ENCODE results near the gene EFHC2.

EFHC2 gene

DNA sequence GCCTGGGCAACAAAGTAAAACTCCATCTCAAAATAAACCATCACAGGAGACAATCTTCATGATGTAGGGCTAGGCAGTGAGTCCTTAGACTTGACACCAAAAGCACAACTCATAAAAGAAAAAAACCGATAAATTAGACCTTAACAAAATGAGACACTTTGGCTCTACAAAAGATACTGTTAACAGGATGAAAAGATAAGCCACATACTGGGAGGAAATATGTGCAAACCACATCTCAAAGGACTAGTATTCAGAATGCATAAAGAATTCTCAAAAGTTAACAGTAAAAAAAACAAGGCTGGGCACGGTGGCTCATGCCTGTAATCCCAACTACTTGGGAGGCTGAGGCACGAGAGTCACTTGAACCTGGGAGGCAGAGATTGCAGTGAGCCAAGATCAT is 13.2 kb downstream of the EFHC2 start:
- TF ChIP-seq POLR2A (IDR thresholded peaks at IDR 0.05; ENCODE audit: low read depth, low read length) (no peak), TAF1 (IDR thresholded peaks at IDR 0.05; ENCODE audit: borderline replicate concordance, low read depth, low read length) (no peak), POLR2AphosphoS5 (IDR thresholded peaks at IDR 0.05; ENCODE audit: low read depth, low read length) (no peak)
- FAIRE-seq (no peak), DNase-seq (ENCODE audit: insufficient read length) (no peak)

DNA sequence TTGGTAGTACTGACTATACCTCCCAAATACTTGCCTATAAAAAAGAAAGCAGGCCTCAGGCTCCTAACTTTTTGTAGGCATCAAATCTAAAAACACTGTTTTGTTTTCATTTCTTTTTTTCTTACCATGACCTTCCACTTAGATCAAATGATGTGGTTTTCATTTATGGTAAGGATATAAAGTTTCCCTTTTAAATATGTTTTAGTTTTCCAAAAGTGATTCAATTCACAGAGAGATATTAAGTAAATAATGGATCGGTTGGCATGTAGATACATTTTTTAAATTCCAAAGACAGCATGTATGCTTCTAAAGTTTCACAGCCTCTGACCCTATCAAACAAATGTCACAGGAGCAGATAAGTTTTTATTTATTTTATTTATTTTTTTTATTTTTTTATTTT is 23.9 kb downstream of the EFHC2 start:
- FAIRE-seq (no peak), DNase-seq (ENCODE audit: insufficient read length) (no peak)
- TF ChIP-seq TAF1 (IDR thresholded peaks at IDR 0.05; ENCODE audit: borderline replicate concordance, low read depth, low read length) (no peak), POLR2AphosphoS5 (IDR thresholded peaks at IDR 0.05; ENCODE audit: low read depth, low read length) (no peak), POLR2A (IDR thresholded peaks at IDR 0.05; ENCODE audit: low read depth, low read length) (no peak)

DNA sequence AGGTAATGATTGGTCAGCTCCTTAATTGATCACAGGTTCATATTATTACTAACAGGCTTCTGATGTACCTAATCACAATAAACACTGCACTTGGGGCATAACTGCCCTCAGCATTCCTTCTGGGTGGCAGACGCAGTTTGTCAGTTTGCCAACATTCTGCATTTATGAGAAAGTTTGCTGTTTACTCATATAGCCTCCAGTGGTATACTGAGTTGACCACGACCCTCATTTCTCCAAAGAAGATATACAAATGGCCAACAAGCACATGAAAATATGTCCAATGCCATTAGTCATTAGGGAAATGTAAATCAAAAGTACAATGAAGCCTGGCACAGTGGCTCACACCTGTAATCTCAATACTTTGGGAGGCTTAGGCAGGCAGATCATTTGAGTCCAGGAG is 26.3 kb downstream of the EFHC2 start:
- TF ChIP-seq POLR2A (IDR thresholded peaks at IDR 0.05; ENCODE audit: low read depth, low read length) (no peak), POLR2AphosphoS5 (IDR thresholded peaks at IDR 0.05; ENCODE audit: low read depth, low read length) (no peak), TAF1 (IDR thresholded peaks at IDR 0.05; ENCODE audit: borderline replicate concordance, low read depth, low read length) (no peak)
- DNase-seq (ENCODE audit: insufficient read length) (no peak), FAIRE-seq (no peak)

DNA sequence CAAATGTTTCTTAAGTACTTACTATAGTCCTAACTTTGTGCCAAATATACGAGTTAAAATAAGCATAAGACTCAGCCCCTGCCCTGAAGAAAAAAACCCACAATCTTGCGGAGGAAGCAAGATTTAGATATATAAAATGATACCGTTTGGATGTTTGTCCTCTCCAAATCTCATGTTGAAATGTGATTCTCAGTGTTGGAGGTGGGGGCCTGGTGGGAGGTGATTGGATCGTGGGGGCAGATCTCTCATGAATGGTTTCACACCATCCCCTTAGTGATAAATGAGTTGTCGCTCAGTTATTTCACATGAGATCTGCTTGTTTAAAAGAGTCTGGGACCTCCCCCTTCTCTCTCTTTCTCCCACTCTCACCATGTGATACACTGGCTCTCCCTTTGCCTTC is 28.7 kb downstream of the EFHC2 start:
- no peak for DNase-seq (ENCODE audit: insufficient read length)
- TF ChIP-seq POLR2A (IDR thresholded peaks at IDR 0.05; ENCODE audit: low read depth, low read length), result no peak
- no peak for TF ChIP-seq TAF1 (IDR thresholded peaks at IDR 0.05; ENCODE audit: borderline replicate concordance, low read depth, low read length)
- no peak for TF ChIP-seq POLR2AphosphoS5 (IDR thresholded peaks at IDR 0.05; ENCODE audit: low read depth, low read length)
- no peak for FAIRE-seq

DNA sequence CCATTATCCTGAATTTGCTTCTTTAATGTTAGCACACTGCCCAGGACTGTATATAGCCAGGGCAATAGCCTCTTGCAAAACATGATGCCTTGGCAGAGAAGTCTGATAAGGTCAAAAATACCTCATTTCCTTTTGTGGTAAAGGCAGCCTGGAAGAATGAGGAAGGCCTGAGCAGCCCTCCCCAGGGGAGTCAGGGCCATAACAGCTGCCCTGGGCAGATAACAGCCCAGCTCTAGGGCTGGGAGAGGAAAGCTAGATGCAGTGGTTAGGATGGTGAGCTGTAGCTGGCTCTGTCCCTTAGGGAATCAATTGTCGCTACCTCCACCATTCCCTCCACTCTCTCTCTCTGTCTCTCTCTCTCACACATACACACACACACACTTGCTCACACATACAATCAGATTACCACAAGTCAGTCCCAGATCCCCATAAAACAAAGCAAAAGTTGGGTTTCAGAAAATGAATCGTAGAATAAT is 29.2 kb downstream of the EFHC2 start:
- TF ChIP-seq POLR2AphosphoS5 (IDR thresholded peaks at IDR 0.05; ENCODE audit: low read depth, low read length), result no peak
- no peak for TF ChIP-seq TAF1 (IDR thresholded peaks at IDR 0.05; ENCODE audit: borderline replicate concordance, low read depth, low read length)
- no peak for DNase-seq (ENCODE audit: insufficient read length)
- no peak for FAIRE-seq

DNA sequence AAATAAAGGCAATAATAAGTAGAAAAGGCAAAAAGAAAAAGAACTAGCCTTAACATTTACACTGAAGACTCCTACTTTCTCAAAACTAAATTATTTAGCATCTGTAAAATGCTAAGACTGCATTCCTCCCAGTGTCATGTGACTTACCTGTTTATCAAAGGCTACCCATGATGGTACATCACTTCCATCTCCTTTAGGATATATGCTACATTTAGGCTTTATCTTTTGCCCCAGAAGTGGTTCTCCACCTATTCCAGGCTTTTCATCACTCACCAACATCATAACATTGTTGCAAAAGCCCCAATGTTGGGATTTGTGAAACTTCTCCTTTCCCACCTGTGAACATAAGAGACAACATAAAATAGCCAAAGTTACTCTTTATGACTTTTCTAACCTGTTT is 31.1 kb downstream of the EFHC2 start:
- DNase-seq (ENCODE audit: insufficient read length), result no peak
- TF ChIP-seq TAF1 (IDR thresholded peaks at IDR 0.05; ENCODE audit: borderline replicate concordance, low read depth, low read length) (no peak), POLR2A (IDR thresholded peaks at IDR 0.05; ENCODE audit: low read depth, low read length) (no peak), POLR2AphosphoS5 (IDR thresholded peaks at IDR 0.05; ENCODE audit: low read depth, low read length) (no peak)
- FAIRE-seq, result no peak

DNA sequence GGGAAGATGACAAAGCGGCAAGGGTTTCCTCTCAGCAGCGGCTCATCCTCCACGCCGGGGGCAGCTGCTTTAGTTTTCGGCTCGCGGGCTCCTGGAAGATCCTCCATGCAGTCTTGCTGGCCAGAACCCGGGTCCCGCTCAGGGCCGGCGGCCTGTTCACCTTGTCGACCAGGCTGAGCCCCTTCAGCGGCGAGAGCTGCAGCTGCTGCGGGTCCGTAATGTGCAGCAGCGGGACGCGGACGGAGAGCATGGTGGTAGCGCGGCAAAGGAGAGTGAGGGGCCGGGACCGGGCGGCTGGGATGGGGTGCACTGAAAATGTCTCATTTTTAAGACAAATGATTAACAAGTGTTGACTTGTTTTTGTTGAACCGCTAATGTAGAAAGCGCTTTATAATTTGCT is 33.2 kb downstream of the EFHC2 start:
- no peak for DNase-seq (ENCODE audit: insufficient read length)
- no peak for TF ChIP-seq TAF1 (IDR thresholded peaks at IDR 0.05; ENCODE audit: borderline replicate concordance, low read depth, low read length)
- no peak for TF ChIP-seq POLR2A (IDR thresholded peaks at IDR 0.05; ENCODE audit: low read depth, low read length)
- no peak for TF ChIP-seq POLR2AphosphoS5 (IDR thresholded peaks at IDR 0.05; ENCODE audit: low read depth, low read length)
- FAIRE-seq, result no peak

DNA sequence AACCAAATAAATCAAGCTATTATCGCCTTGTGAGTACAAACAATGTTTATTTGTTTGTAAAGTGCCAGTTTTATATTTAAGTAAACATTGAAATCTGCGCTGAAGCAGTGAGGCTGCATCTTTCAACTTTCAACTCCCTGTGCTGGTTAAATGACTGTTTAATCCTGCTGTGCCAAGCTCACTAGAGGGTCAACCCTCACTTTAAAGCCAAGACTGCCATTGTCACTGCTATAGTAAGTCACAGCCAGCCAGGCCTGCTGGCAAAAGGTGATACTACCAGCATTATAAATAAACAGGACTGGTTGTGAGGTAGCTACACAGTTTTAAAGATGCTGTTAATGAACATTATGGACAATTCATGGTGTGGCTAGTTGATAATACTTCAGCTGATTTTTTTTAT is 34.6 kb downstream of the EFHC2 start:
- DNase-seq (ENCODE audit: insufficient read length) (no peak), FAIRE-seq (peak; percentile 54)

DNA sequence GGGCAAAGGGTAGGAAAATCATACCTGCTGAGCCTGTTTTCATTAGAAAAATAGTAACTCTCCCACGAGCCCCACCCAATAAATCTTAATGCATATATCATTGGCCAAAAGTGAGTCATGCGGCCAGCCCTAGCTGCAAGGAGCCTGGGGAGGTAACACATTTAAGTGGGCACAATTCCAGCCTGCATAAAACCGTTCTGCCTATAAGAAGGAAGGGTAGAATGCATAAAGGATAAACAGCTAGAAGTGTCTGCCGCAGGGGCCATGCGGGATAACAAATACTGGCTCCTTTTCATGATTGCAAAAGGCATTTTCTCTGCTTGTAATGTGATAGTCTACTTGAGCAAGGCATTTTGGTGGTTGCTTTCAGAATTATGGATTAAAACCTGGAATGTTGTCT is 37.1 kb downstream of the EFHC2 start:
- no peak for TF ChIP-seq TAF1 (IDR thresholded peaks at IDR 0.05; ENCODE audit: borderline replicate concordance, low read depth, low read length)
- no peak for TF ChIP-seq POLR2AphosphoS5 (IDR thresholded peaks at IDR 0.05; ENCODE audit: low read depth, low read length)
- TF ChIP-seq POLR2A (IDR thresholded peaks at IDR 0.05; ENCODE audit: low read depth, low read length), result no peak
- FAIRE-seq, result no peak
- no peak for DNase-seq (ENCODE audit: insufficient read length)

More for the DNA sequence above, 34.6 kb downstream of the EFHC2 start:
- TF ChIP-seq POLR2A (IDR thresholded peaks at IDR 0.05; ENCODE audit: low read depth, low read length) (no peak), TAF1 (IDR thresholded peaks at IDR 0.05; ENCODE audit: borderline replicate concordance, low read depth, low read length) (no peak), POLR2AphosphoS5 (IDR thresholded peaks at IDR 0.05; ENCODE audit: low read depth, low read length) (no peak)

DNA sequence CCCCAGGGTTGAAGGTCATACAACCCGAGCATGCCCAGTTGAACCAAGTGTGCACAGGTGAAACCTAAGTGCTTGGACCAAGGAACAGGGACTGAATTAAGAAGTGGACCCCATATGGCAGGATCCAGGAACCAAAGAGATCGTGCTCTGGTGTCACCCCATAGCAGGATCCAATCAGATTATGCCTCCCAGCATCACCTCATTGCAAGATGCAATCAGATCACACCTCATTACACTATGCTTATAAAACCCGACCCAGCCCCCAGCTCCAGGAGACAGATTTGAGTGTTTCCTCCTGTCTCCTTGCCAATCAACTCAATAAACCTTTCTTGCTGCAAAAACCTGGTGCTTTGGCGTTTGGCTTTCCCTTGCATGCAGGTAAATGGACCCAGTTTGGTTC is 37.6 kb downstream of the EFHC2 start:
- FAIRE-seq, result no peak
- TF ChIP-seq POLR2AphosphoS5 (IDR thresholded peaks at IDR 0.05; ENCODE audit: low read depth, low read length) (no peak), TAF1 (IDR thresholded peaks at IDR 0.05; ENCODE audit: borderline replicate concordance, low read depth, low read length) (no peak), POLR2A (IDR thresholded peaks at IDR 0.05; ENCODE audit: low read depth, low read length) (no peak)
- no peak for DNase-seq (ENCODE audit: insufficient read length)

DNA sequence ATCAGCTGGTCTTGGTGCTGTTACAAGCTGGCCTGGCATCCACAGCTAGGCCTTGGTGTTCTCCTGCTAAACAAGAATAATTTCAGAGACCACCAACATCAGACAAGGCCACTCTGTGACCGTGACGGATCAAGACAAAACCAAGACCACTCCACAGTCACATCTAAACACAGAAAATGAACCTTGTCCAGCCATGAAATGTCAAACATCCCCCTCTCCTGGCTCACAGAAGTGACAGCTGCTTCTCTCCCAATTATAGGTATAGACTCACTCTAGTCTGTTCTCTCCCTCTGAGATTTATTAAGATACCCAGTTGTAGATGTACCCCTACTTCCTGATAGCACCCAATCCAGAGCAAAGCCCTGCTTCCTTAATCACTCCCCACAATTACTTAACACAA is 40.4 kb downstream of the EFHC2 start:
- DNase-seq (ENCODE audit: insufficient read length) (no peak), FAIRE-seq (no peak)
- TF ChIP-seq POLR2AphosphoS5 (IDR thresholded peaks at IDR 0.05; ENCODE audit: low read depth, low read length) (no peak), TAF1 (IDR thresholded peaks at IDR 0.05; ENCODE audit: borderline replicate concordance, low read depth, low read length) (no peak), POLR2A (IDR thresholded peaks at IDR 0.05; ENCODE audit: low read depth, low read length) (no peak)

DNA sequence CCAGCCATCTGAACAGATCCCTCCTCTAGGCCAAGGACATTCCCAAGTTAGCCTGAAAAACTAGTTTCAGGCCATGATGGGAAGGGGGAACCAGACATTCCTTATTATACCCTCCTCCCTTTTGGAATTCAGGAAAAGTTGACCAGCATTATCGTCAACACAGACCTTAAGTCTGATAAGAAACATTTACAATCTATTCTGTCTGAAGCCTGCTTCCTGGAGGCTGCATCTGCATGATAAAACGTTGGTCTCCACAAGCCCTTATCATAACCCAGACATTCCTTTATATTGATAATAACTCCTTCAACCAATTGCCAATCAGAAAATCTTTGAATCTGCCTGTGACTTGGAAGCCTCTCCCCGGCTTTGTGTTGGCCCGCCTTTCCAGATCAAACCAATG is 44.3 kb downstream of the EFHC2 start:
- no peak for FAIRE-seq
- no peak for DNase-seq (ENCODE audit: insufficient read length)
- TF ChIP-seq POLR2A (IDR thresholded peaks at IDR 0.05; ENCODE audit: low read depth, low read length) (no peak), POLR2AphosphoS5 (IDR thresholded peaks at IDR 0.05; ENCODE audit: low read depth, low read length) (no peak), TAF1 (IDR thresholded peaks at IDR 0.05; ENCODE audit: borderline replicate concordance, low read depth, low read length) (no peak)
